ENCODE results near the gene GYPB.
"Not testable (repeated sequence)": the region's sequence is repeated elsewhere in the genome, so short reads cannot be mapped to it uniquely, and the experiment has no call there.

GYPB gene
- long read RNA-seq: 0 reads

DNA sequence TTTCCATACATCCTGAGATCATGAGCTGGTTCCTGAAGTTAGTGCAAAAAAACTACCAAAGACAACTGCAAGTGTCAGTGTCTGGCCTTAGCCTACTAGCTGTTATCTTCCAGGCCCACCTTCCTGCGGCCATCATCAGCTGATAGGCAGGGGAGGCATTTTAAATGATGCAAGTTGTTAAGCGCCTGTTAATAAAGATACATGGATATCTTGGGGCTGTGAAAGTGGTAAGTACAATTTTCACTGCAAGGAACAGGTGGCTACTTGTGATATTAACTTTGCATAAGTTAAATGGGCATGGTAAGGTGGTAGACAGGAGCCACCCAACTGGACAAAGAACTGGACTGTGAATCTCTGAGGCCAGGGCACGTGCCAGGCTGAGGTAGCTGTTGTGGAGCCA lies at the start of gene GYPB:
Gene GYPB, minus strand, starts transcription at position 104 of the 400 bp plus-strand sequence. Its CDS starts 93 bp downstream, at position 11.
- not testable (repeated sequence) for H3K27ac ChIP-seq (replicated peaks); H3K4me3 ChIP-seq (replicated peaks; ENCODE audit: insufficient read depth, low read length); H3K27me3 ChIP-seq (ENCODE audit: insufficient read depth, poor library complexity, severe bottlenecking); DNase-seq (ENCODE audit: low read depth in 1 of 2, low spot score in 1 of 2)

DNA sequence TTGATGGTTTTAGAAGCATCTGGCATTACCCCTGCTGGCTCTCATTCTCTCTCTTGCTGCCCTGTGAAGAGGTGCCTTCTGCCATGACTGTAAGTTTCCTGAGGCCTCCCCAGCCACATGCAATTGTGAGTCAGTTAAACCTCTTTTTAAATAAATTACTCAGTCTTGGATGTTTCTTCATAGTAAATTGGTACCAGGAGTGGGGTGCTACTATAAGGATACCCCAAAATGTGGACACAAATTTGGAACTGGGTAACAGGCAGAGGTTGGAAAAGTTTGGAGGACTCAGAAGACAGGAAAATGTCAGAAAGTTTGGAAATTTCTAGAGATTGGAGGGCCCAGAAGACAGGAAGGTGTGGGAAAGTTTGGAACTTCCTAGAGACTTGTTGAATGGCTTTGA lies 42.4 kb upstream of the GYPB start:
- not testable (repeated sequence) for H3K27ac ChIP-seq (replicated peaks); DNase-seq (ENCODE audit: low read depth in 1 of 2, low spot score in 1 of 2); H3K27me3 ChIP-seq (ENCODE audit: insufficient read depth, poor library complexity, severe bottlenecking); H3K4me3 ChIP-seq (replicated peaks; ENCODE audit: insufficient read depth, low read length)

DNA sequence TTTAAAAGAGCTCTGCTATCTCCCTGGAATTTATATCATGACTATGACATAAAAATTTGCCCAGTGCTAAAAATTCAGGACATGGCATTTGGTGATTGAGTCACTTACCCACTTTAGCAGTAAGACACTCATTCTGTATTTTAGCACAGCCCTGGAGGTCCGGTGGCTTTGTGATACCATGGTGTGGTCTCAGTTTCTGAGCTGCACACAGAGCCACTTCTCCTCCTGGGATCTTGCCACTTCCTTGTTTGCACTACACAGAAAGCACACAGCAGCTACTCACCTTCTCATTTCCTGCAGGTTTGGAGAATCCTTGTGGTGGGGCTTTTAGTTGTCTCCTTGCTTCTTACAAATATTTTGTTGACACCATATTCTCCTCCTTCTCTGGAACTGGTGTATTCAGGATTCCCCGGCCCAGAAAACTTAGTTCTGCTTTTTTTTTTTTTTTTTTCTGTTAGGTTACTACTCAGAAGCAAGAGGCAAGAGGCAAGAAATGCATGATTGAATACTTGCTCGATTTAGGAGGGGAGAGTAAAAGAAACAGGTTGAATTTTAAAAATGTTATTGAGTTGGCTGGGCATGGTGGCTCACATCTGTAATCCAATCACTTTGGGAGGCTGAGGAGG lies 41.2 kb upstream of the GYPB start:
- H3K27ac ChIP-seq (replicated peaks); H3K27me3 ChIP-seq (ENCODE audit: insufficient read depth, poor library complexity, severe bottlenecking); H3K4me3 ChIP-seq (replicated peaks; ENCODE audit: insufficient read depth, low read length); DNase-seq (ENCODE audit: low read depth in 1 of 2, low spot score in 1 of 2): not testable (repeated sequence)

DNA sequence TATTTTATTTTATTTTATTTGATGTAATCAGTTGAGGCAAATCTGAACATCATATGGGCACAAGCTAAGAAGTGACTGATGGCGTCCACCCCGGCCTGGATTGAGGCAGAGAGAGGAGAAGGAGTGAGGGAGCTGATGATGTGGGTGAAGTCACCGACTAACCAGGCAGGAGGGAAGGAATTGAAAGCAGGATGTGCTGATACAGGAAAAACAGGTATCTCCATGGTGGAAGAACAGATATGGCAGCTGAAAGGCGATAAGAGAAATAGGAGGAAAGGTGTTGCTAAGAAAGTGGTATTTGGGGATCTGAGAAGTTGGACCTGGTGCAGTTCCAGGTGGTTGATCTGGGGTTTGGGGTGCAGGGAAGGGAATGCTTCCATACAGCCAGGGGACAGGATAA lies 37.6 kb upstream of the GYPB start:
- H3K27ac ChIP-seq (replicated peaks): no peak overlapping the region
- TF ChIP-seq, protein P1, sequence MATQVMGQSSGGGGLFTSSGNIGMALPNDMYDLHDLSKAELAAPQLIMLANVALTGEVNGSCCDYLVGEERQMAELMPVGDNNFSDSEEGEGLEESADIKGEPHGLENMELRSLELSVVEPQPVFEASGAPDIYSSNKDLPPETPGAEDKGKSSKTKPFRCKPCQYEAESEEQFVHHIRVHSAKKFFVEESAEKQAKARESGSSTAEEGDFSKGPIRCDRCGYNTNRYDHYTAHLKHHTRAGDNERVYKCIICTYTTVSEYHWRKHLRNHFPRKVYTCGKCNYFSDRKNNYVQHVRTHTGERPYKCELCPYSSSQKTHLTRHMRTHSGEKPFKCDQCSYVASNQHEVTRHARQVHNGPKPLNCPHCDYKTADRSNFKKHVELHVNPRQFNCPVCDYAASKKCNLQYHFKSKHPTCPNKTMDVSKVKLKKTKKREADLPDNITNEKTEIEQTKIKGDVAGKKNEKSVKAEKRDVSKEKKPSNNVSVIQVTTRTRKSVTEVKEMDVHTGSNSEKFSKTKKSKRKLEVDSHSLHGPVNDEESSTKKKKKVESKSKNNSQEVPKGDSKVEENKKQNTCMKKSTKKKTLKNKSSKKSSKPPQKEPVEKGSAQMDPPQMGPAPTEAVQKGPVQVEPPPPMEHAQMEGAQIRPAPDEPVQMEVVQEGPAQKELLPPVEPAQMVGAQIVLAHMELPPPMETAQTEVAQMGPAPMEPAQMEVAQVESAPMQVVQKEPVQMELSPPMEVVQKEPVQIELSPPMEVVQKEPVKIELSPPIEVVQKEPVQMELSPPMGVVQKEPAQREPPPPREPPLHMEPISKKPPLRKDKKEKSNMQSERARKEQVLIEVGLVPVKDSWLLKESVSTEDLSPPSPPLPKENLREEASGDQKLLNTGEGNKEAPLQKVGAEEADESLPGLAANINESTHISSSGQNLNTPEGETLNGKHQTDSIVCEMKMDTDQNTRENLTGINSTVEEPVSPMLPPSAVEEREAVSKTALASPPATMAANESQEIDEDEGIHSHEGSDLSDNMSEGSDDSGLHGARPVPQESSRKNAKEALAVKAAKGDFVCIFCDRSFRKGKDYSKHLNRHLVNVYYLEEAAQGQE (IDR thresholded peaks at IDR 0.05; ENCODE audit: insufficient replicate concordance, low read depth): no peak
- TF ChIP-seq SPI1 (IDR thresholded peaks at IDR 0.05; ENCODE audit: borderline replicate concordance, low read depth) (no peak), POLR2AphosphoS5 (IDR thresholded peaks at IDR 0.05; ENCODE audit: low read depth) (no peak), GABPA (IDR thresholded peaks at IDR 0.05; ENCODE audit: low read depth) (no peak)
- TF ChIP-seq, protein P2, sequence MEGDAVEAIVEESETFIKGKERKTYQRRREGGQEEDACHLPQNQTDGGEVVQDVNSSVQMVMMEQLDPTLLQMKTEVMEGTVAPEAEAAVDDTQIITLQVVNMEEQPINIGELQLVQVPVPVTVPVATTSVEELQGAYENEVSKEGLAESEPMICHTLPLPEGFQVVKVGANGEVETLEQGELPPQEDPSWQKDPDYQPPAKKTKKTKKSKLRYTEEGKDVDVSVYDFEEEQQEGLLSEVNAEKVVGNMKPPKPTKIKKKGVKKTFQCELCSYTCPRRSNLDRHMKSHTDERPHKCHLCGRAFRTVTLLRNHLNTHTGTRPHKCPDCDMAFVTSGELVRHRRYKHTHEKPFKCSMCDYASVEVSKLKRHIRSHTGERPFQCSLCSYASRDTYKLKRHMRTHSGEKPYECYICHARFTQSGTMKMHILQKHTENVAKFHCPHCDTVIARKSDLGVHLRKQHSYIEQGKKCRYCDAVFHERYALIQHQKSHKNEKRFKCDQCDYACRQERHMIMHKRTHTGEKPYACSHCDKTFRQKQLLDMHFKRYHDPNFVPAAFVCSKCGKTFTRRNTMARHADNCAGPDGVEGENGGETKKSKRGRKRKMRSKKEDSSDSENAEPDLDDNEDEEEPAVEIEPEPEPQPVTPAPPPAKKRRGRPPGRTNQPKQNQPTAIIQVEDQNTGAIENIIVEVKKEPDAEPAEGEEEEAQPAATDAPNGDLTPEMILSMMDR (IDR thresholded peaks at IDR 0.05; ENCODE audit: insufficient read depth, low read length): no peak
- no peaks in the 10 kb centered on the region for H3K27me3 ChIP-seq (ENCODE audit: insufficient read depth, poor library complexity, severe bottlenecking)
- DNase-seq (ENCODE audit: low read depth in 1 of 2, low spot score in 1 of 2): no peak
- H3K4me3 ChIP-seq (replicated peaks; ENCODE audit: insufficient read depth, low read length): no peak overlapping the region

DNA sequence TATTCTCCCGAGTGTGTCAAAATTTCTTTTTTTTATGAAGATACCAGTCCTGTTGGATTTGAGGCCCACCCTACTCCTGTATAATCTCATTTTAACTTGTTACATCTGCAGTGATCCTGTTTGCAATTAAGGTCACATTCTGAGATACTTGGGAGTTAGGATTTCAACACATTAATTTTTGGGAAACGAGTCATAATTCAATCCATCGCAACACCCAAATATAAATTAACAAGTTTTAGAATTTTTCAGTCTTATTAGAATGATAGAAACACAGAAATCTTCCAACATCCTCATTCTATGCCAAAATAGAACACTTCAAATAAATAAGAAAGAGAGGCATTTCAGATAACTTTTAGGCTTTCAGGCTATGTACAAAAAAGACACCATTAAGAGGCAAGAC lies 36.2 kb upstream of the GYPB start:
- H3K27me3 ChIP-seq (ENCODE audit: insufficient read depth, poor library complexity, severe bottlenecking); H3K4me3 ChIP-seq (replicated peaks; ENCODE audit: insufficient read depth, low read length); DNase-seq (ENCODE audit: low read depth in 1 of 2, low spot score in 1 of 2); H3K27ac ChIP-seq (replicated peaks): not testable (repeated sequence)

DNA sequence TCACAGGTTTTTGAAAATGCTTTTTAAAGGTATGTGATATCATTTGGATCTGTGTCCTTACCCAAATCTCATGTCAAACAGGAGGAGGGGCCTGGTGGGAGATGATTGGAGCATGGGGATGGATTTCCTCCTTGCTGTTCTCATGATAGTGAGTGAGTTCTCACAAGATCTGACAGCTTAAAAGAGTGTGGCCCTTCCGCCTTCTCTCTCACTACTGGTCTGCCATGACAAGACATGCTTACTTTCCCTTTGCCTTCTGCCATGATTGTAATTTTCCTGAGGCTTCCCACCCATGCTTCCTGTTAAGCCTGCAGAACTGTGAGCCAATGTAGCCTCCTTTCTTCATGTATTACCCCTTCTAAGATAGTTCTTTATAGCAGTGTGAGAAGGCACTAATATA lies 32.3 kb upstream of the GYPB start:
- not testable (repeated sequence) for H3K27ac ChIP-seq (replicated peaks); H3K27me3 ChIP-seq (ENCODE audit: insufficient read depth, poor library complexity, severe bottlenecking); H3K4me3 ChIP-seq (replicated peaks; ENCODE audit: insufficient read depth, low read length); DNase-seq (ENCODE audit: low read depth in 1 of 2, low spot score in 1 of 2)

DNA sequence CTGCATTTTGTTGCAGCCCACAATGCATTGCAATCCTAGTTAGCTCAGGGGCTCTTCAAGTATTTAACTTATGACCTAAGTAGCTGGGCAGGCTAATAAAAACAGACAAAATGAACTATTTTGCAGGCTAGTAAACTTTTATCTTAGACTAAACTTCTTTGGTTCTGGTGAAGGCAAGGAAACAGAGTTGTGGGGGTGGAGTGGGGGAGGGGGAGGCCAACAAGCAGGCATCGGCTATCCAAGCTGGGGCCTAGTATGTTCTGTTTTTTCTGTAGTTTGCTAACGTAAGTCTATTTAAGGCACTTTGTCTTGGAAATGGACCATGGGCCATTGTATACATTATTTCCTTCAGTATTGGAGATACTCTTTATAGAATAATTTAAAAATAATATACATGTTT lies 31.5 kb upstream of the GYPB start:
- DNase-seq (ENCODE audit: low read depth in 1 of 2, low spot score in 1 of 2); H3K4me3 ChIP-seq (replicated peaks; ENCODE audit: insufficient read depth, low read length): not testable (repeated sequence)

More for the DNA sequence above, 31.5 kb upstream of the GYPB start:
- H3K27me3 ChIP-seq (ENCODE audit: insufficient read depth, poor library complexity, severe bottlenecking); H3K27ac ChIP-seq (replicated peaks): not testable (repeated sequence)

Measured in HL-60 (cell line).